Astrocyte of the spinal cord (primary cell): Measurements from ENCODE around the gene NCAM1.

Experiments
- DNase-seq: peaks from one replicate; pipeline ENCODE4 v3.0.0; 2011; ENCODE audit warnings: low read depth, low spot score
- H3K4me3 ChIP-seq: 2 replicates; pipeline ENCODE4 v1.5.1; 2011; ENCODE audit warnings: low read depth, mild to moderate bottlenecking, low read length, moderate library complexity
- CTCF ChIP-seq: IDR thresholded peaks from 2 replicates; pipeline ENCODE4 v1.5.1; 2012; ENCODE audit warnings: low read depth, mild to moderate bottlenecking, low read length, inconsistent platforms
- in situ Hi-C: cut with HindIII; loops from 2 replicates; pipeline ENCODE4 v1.10.0; 2017; ENCODE audit warnings: low sequenced_read_pairs

The NCAM1 gene

GRCh38 chr11:113201054-113201818 is 240.0 kb downstream of the NCAM1 start:
- no peak for TF ChIP-seq CTCF
- DNase-seq, result no peak
- in situ Hi-C loops, result no loop called here

GRCh38 chr11:113202431-113202830 is 241.2 kb downstream of the NCAM1 start:
- no peak for DNase-seq
- H3K4me3 ChIP-seq, result no peak overlapping the region
- in situ Hi-C loops, result no loop called here
- TF ChIP-seq CTCF, result no peak

More at GRCh38 chr11:113201054-113201818, 240.0 kb downstream of the NCAM1 start:
- H3K4me3 ChIP-seq, result no peak overlapping the region

GRCh38 chr11:113203141-113203753 is 242.0 kb downstream of the NCAM1 start:
- in situ Hi-C loops, result no loop called here
- H3K4me3 ChIP-seq, result no peak overlapping the region
- no peak for TF ChIP-seq CTCF
- no peak for DNase-seq

- no peak for TF ChIP-seq CTCF
- H3K4me3 ChIP-seq, result no peak overlapping the region
- in situ Hi-C loops, result no loop called here
- DNase-seq, result no peak
Measured at GRCh38 chr11:113204280-113204679, 243.1 kb downstream of the NCAM1 start.

- H3K4me3 ChIP-seq, result no peak overlapping the region
- no peak for TF ChIP-seq CTCF
- no peak for DNase-seq
- in situ Hi-C loops, result no loop called here
Measured at GRCh38 chr11:113213549-113213948, 252.3 kb downstream of the NCAM1 start.

GRCh38 chr11:113222241-113222640 is 261.0 kb downstream of the NCAM1 start:
- no peak overlapping the region for H3K4me3 ChIP-seq
- TF ChIP-seq CTCF, result no peak
- no peak for DNase-seq
- in situ Hi-C loops, result no loop called here
